SK-N-SH (cell line): ENCODE data around the gene LYRM7. TPM values are rescaled to one million over a fixed set of nuclear protein-coding genes. Genes with fewer than 3 reads are reported as not detected.

ENCODE experiments used
- CTCF ChIA-PET: fragments of 300-600, 350-600 bp; formaldehyde crosslinking; extraction: SDS; loops from one replicate; lab custom pipeline; 2021; lab: Yijun Ruan, JAX
- POLR2A ChIA-PET: fragments of 350-600 bp; sonication (Branson Sonifier 250); formaldehyde crosslinking; extraction: SDS; loops from one replicate; lab custom pipeline; 2020; ENCODE audit warnings: antibody characterized with exemption, inconsistent platforms; lab: Yijun Ruan, JAX
- DNase-seq: peaks from one replicate; pipeline ENCODE4 v3.0.0; 2012
- H2AFZ ChIP-seq: fragments of 200-600 bp; sonication (generic); 2 replicates; pipeline ENCODE4 v1.8.1; 2016; ENCODE audit warnings: antibody characterized with exemption, mild to moderate bottlenecking, low read depth
- H3F3A ChIP-seq: fragments of 200-600 bp; sonication (generic); replicated peaks from 2 replicates; pipeline ENCODE3; 2016; ENCODE audit warnings: antibody characterized with exemption, mild to moderate bottlenecking; ENCODE audit not compliant: insufficient read depth
- H3K27ac ChIP-seq, 2 experiments: fragments of 200-500 bp in 1 of 2; fragments of 200-600 bp in 1 of 2; sonication (Bioruptor generic) in 1 of 2; sonication (generic), shearing (Covaris generic) in 1 of 2; 2 replicates each; pipeline versions ENCODE4 v1.5.1 to v1.6.1; 2014 to 2016; ENCODE audit warnings: low read depth in 2 of 2, inconsistent platforms in 1 of 2, low read length in 1 of 2, mild to moderate bottlenecking in 1 of 2, mixed read lengths in 1 of 2
- H3K27me3 ChIP-seq: fragments of 200-600 bp; sonication (generic), shearing (Covaris generic); 2 replicates; pipeline ENCODE4 v1.6.1; 2016; ENCODE audit warnings: mixed run types; ENCODE audit not compliant: insufficient read depth
- H3K36me3 ChIP-seq, 2 experiments: fragments of 200-500 bp in 1 of 2; fragments of 200-600 bp in 1 of 2; sonication (Bioruptor generic) in 1 of 2; sonication (generic) in 1 of 2; replicated peaks in 1 of 2; 2 replicates each; pipeline versions ENCODE3 to v1.5.1; 2014 to 2016; ENCODE audit warnings: low read length in 1 of 2, mild to moderate bottlenecking in 1 of 2; ENCODE audit not compliant: insufficient read depth in 2 of 2, control insufficient read depth in 1 of 2
- H3K4me1 ChIP-seq, 2 experiments: fragments of 200-500 bp in 1 of 2; fragments of 200-600 bp in 1 of 2; sonication (Bioruptor generic) in 1 of 2; sonication (generic), shearing (Covaris generic) in 1 of 2; 2 replicates each; pipeline versions ENCODE4 v1.5.1 to v1.6.1; 2014 to 2016; ENCODE audit warnings: low read depth in 1 of 2, low read length in 1 of 2, mixed run types in 1 of 2; ENCODE audit not compliant: insufficient read depth in 2 of 2, control insufficient read depth in 1 of 2
- H3K4me2 ChIP-seq: fragments of 200-600 bp; sonication (generic), shearing (Covaris generic); 2 replicates; pipeline ENCODE4 v1.6.1; 2017; ENCODE audit warnings: mixed run types
- H3K4me3 ChIP-seq, 2 experiments: fragments of 200-500 bp in 1 of 2; fragments of 200-600 bp in 1 of 2; sonication (Bioruptor generic) in 1 of 2; sonication (generic), shearing (Covaris generic) in 1 of 2; 2 replicates each; pipeline versions ENCODE4 v1.5.1 to v1.8.1; 2014 to 2016; ENCODE audit warnings: low read depth in 2 of 2, inconsistent platforms in 1 of 2, low read length in 1 of 2, mild to moderate bottlenecking in 1 of 2, mixed read lengths in 1 of 2, moderate library complexity in 1 of 2
- H3K79me2 ChIP-seq: fragments of 200-600 bp; sonication (generic); 2 replicates; pipeline ENCODE4 v1.8.1; 2017; ENCODE audit warnings: mild to moderate bottlenecking; ENCODE audit not compliant: insufficient read depth
- H3K9ac ChIP-seq: fragments of 200-600 bp; sonication (generic); 2 replicates; pipeline ENCODE4 v1.6.1; 2017; ENCODE audit warnings: mixed run types
- H3K9me2 ChIP-seq: fragments of 200-600 bp; sonication (generic); 2 replicates; pipeline ENCODE4 v1.6.1; 2017; ENCODE audit warnings: mixed run types
- H3K9me3 ChIP-seq: fragments of 200-600 bp; sonication (generic); 2 replicates; pipeline ENCODE4 v1.6.1; 2017; ENCODE audit warnings: mixed run types, mild to moderate bottlenecking, moderate library complexity
- H4K20me1 ChIP-seq: fragments of 200-600 bp; sonication (generic); 2 replicates; pipeline ENCODE4 v1.6.1; 2017; ENCODE audit warnings: mild to moderate bottlenecking, mixed run types; ENCODE audit not compliant: insufficient read depth
- ELF1 ChIP-seq: IDR thresholded peaks from 2 replicates; pipeline ENCODE4 v1.4.0; 2012
- EP300 ChIP-seq, 2 experiments: IDR thresholded peaks; 2 replicates each; pipeline versions ENCODE4 v1.4.0 to v1.6.1; 2012; ENCODE audit warnings: borderline replicate concordance in 1 of 2, low read depth in 1 of 2, low read length in 1 of 2
- FOXJ3 ChIP-seq: sonication (generic); formaldehyde crosslinking; IDR thresholded peaks from 2 replicates; pipeline ENCODE4 v1.5.1; 2020; ENCODE audit warnings: mild to moderate bottlenecking, missing genetic modification reagents
- JUND ChIP-seq: IDR thresholded peaks from 2 replicates; pipeline ENCODE4 v1.4.0; 2012
- MEF2A ChIP-seq: IDR thresholded peaks from 2 replicates; pipeline ENCODE4 v1.4.0; 2012; ENCODE audit warnings: low read depth, borderline replicate concordance
- MXI1 ChIP-seq: IDR thresholded peaks from 2 replicates; pipeline ENCODE4 v1.6.1; 2012; ENCODE audit warnings: mild to moderate bottlenecking, low read depth, low read length, improper control_type of control experiment
- POLR2AphosphoS5 ChIP-seq: IDR thresholded peaks from 2 replicates; pipeline ENCODE4 v1.6.1; 2012; ENCODE audit warnings: low read depth, low read length
- SMC3 ChIP-seq: IDR thresholded peaks from 2 replicates; pipeline ENCODE4 v1.6.1; 2012; ENCODE audit warnings: low read depth, low read length, improper control_type of control experiment
- TAF1 ChIP-seq: IDR thresholded peaks from 2 replicates; pipeline ENCODE4 v1.6.1; 2012; ENCODE audit warnings: low read depth, mild to moderate bottlenecking, low read length, moderate library complexity, borderline replicate concordance
- TEAD4 ChIP-seq: IDR thresholded peaks from 2 replicates; pipeline ENCODE4 v1.4.0; 2012; ENCODE audit warnings: mild to moderate bottlenecking, borderline replicate concordance; ENCODE audit not compliant: insufficient read depth
- YY1 ChIP-seq: IDR thresholded peaks from 2 replicates; pipeline ENCODE4 v1.4.0; 2012; ENCODE audit warnings: low read depth, mild to moderate bottlenecking
- WGBS: methylation state at CpG from one replicate; pipeline ENCODE4 v1.1.6; 2017; ENCODE audit warnings: low lambda C conversion rate; 5-methylcytosine and 5-hydroxymethylcytosine counted together
- polyA plus RNA-seq, 3 experiments: library from polyadenylated mRNA; depleted of rRNA; stranded (reverse); fragments of >200 nt; gene quantifications; 2 replicates each; pipeline ENCODE4 v1.2.3, GENCODE V29; 2012
- TF ChIP-seq, protein P1 (sequence below): IDR thresholded peaks from 2 replicates; pipeline ENCODE4 v1.4.0; 2012; ENCODE audit warnings: low read depth, borderline replicate concordance
- TF ChIP-seq, protein P2 (sequence below): IDR thresholded peaks from 2 replicates; pipeline ENCODE4; 2012
- TF ChIP-seq, protein P3 (sequence below): fragments of 150-350 bp; IDR thresholded peaks from 2 replicates; pipeline ENCODE4 v1.6.1; 2017; ENCODE audit warnings: antibody characterized with exemption, low read length, low read depth, borderline replicate concordance
- TF ChIP-seq, protein P4 (sequence below): IDR thresholded peaks from 2 replicates; pipeline ENCODE4 v1.6.1; 2012; ENCODE audit warnings: mild to moderate bottlenecking, low read depth, low read length, moderate library complexity
- TF ChIP-seq, protein P5 (sequence below): IDR thresholded peaks from 2 replicates; pipeline ENCODE4 v1.4.0; 2012; ENCODE audit warnings: low read depth

Gene LYRM7
- polyA plus RNA-seq, 1 of the 3 experiments (the other 2 are of a cell fraction) = 1.4 TPM

DNA sequence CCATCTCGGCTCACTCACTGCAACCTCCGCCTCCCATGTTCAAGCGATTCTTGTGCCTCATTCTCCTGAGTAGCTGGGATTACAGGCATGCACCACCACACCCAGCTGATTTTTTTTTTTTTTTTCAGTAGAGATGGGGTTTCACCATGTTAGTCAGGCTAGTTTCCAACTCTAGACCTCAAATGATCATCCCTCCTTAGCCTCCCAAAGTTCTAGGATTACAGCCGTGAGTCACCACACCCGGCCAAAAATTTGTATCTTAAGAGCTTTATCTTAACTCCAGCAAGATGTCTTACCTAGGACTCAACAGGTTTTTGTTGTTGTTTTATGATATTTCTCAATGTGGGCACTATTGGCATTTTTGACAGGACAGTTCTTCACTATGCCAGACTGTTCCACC is 27.9 kb downstream of the LYRM7 start:
- DNase-seq = no peak
- Histone ChIP-seq H3K4me2 (no peak overlapping the region), H3K9ac (no peak overlapping the region), H2AFZ (no peak overlapping the region), H3K9me2 (no peaks in the 10 kb centered on the region), H3F3A (peaks cover 3% of the 10 kb centered on the region), H3K4me3 (no peak overlapping the region), H3K9me3 (no peaks in the 10 kb centered on the region), H3K79me2 (no peaks in the 10 kb centered on the region), H3K36me3 (peaks cover 4 to 6% of the 10 kb centered on the region in 2 experiments), H3K4me1 (no peaks in the 10 kb centered on the region), H3K27ac (no peak overlapping the region), H4K20me1 (no peaks in the 10 kb centered on the region), H3K27me3 (no peaks in the 10 kb centered on the region)
- ChIA-PET CTCF (no interaction called here), POLR2A (no interaction called here)
- WGBS = 77% methylated on average over 5 of the region's 5 CpGs
- TF ChIP-seq JUND (no peak), MEF2A (no peak), MXI1 (no peak), EP300 (IDR thresholded peaks at IDR 0.05; ENCODE audit: borderline replicate concordance in 1 of 2, low read depth in 1 of 2, low read length in 1 of 2) (no peak)
- TF ChIP-seq, protein P1, sequence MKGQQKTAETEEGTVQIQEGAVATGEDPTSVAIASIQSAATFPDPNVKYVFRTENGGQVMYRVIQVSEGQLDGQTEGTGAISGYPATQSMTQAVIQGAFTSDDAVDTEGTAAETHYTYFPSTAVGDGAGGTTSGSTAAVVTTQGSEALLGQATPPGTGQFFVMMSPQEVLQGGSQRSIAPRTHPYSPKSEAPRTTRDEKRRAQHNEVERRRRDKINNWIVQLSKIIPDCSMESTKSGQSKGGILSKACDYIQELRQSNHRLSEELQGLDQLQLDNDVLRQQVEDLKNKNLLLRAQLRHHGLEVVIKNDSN = no peak

DNA sequence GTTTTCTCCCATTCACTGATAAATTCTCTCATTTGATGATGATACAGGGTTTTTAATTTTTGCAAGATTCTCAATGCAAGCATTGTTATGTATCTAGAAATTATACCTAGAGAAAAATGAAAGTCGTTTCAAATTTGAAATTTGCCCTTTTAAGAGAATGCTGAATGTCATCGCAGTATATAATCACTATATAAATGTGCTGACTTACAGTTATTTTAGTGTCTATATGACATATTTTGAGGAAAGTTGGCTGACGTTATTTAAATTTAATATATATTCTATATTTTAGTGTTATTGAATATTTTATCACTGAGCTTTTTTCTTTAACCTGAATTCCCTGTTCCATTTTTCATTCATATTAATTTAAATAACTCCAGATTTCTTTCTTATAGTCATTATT is 29.8 kb downstream of the LYRM7 start:
- Histone ChIP-seq H3K9me2 (no peaks in the 10 kb centered on the region), H3K27me3 (no peaks in the 10 kb centered on the region), H3K4me1 (no peaks in the 10 kb centered on the region), H3K9ac (no peak overlapping the region), H3F3A (peaks cover 3% of the 10 kb centered on the region), H2AFZ (no peak overlapping the region), H3K79me2 (no peaks in the 10 kb centered on the region), H3K27ac (no peak overlapping the region), H4K20me1 (no peaks in the 10 kb centered on the region), H3K4me2 (no peak overlapping the region), H3K4me3 (no peak overlapping the region), H3K36me3 (peaks cover 6 to 7% of the 10 kb centered on the region in 2 experiments), H3K9me3 (no peaks in the 10 kb centered on the region)
- ChIA-PET POLR2A (no interaction called here), CTCF (no interaction called here)
- no peak for DNase-seq
- 96% methylated on average over 3 of the region's 3 CpGs for WGBS
- TF ChIP-seq, protein P2, sequence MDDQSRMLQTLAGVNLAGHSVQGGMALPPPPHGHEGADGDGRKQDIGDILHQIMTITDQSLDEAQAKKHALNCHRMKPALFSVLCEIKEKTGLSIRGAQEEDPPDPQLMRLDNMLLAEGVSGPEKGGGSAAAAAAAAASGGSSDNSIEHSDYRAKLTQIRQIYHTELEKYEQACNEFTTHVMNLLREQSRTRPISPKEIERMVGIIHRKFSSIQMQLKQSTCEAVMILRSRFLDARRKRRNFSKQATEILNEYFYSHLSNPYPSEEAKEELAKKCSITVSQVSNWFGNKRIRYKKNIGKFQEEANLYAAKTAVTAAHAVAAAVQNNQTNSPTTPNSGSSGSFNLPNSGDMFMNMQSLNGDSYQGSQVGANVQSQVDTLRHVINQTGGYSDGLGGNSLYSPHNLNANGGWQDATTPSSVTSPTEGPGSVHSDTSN = no peak
- TF ChIP-seq, protein P3, sequence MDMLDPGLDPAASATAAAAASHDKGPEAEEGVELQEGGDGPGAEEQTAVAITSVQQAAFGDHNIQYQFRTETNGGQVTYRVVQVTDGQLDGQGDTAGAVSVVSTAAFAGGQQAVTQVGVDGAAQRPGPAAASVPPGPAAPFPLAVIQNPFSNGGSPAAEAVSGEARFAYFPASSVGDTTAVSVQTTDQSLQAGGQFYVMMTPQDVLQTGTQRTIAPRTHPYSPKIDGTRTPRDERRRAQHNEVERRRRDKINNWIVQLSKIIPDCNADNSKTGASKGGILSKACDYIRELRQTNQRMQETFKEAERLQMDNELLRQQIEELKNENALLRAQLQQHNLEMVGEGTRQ = no peak
- TF ChIP-seq, protein P1 = no peak
- no peak for TF ChIP-seq TAF1
- TF ChIP-seq TEAD4 = no peak
- no peak for TF ChIP-seq YY1
- no peak for TF ChIP-seq JUND
- no peak for TF ChIP-seq EP300 (IDR thresholded peaks at IDR 0.05; ENCODE audit: borderline replicate concordance in 1 of 2, low read depth in 1 of 2, low read length in 1 of 2)
- TF ChIP-seq, protein P4, sequence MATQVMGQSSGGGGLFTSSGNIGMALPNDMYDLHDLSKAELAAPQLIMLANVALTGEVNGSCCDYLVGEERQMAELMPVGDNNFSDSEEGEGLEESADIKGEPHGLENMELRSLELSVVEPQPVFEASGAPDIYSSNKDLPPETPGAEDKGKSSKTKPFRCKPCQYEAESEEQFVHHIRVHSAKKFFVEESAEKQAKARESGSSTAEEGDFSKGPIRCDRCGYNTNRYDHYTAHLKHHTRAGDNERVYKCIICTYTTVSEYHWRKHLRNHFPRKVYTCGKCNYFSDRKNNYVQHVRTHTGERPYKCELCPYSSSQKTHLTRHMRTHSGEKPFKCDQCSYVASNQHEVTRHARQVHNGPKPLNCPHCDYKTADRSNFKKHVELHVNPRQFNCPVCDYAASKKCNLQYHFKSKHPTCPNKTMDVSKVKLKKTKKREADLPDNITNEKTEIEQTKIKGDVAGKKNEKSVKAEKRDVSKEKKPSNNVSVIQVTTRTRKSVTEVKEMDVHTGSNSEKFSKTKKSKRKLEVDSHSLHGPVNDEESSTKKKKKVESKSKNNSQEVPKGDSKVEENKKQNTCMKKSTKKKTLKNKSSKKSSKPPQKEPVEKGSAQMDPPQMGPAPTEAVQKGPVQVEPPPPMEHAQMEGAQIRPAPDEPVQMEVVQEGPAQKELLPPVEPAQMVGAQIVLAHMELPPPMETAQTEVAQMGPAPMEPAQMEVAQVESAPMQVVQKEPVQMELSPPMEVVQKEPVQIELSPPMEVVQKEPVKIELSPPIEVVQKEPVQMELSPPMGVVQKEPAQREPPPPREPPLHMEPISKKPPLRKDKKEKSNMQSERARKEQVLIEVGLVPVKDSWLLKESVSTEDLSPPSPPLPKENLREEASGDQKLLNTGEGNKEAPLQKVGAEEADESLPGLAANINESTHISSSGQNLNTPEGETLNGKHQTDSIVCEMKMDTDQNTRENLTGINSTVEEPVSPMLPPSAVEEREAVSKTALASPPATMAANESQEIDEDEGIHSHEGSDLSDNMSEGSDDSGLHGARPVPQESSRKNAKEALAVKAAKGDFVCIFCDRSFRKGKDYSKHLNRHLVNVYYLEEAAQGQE = no peak
- no peak for TF ChIP-seq ELF1
- no peak for TF ChIP-seq POLR2AphosphoS5
- TF ChIP-seq, protein P5, sequence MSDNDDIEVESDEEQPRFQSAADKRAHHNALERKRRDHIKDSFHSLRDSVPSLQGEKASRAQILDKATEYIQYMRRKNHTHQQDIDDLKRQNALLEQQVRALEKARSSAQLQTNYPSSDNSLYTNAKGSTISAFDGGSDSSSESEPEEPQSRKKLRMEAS = no peak
- TF ChIP-seq MEF2A = no peak
- no peak for TF ChIP-seq SMC3
- TF ChIP-seq FOXJ3 (CRISPR knock-in tag) = no peak
